ENCODE data around the gene SNAI3.

The SNAI3 gene

DNA sequence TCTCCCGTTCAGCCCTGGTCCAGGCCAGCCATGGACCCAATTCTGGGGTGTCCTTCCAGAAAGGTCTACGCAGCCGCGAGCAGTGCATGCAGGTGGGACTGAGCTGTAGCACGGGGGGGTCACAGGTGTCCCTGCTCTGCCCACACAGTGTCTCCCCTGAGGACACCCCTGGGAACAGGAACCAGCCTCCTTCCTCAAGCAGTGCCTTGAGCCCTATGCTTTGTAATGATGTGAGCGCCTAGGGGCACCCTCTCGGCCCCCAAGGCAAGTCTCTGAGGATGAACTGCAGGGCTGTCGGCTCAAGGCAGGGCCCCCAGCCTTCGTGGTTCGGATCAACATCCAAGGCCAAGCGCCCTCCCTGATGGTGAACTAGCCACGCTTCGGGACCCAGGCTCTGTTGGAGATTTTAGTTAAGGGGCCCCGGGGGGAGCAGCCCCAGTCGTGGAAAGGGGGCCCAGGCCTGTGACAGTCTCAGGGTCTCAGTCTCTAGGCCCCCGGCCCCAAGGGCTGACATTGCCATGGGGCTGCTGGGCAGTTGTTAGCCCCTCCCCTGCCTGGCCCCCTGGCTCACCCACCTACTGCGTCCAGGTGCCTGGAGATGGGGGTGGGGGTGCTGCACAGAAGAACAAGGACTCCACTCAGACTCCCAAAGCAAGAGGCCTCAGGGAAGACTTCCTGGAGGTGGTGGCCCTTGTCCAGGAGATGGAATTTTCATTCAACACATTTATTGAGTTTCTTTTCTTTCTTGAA lies 45.6 kb downstream of the SNAI3 start:
- no peaks in the 10 kb centered on the region for H3K4me1 ChIP-seq (ENCODE audit: control insufficient read depth in 1 of 2, insufficient read depth in 2 of 2, low read length in 2 of 2)
- H3K27ac ChIP-seq (ENCODE audit: low read length) = no peak overlapping the region
- H3K36me3 ChIP-seq (ENCODE audit: control insufficient read depth in 1 of 2, insufficient read depth in 2 of 2, low read length in 2 of 2) = peaks cover 0 to 9% of the 10 kb centered on the region in 2 donors
- no peaks in the 10 kb centered on the region for H3K9me3 ChIP-seq (ENCODE audit: control insufficient read depth in 1 of 2, low read length in 2 of 2)
- peaks cover 26% of the 10 kb centered on the region for H3K27me3 ChIP-seq (ENCODE audit: low read depth, low read length)
- H3K4me3 ChIP-seq (ENCODE audit: low read depth in 1 of 2, low read length in 2 of 2) = no peak overlapping the region

DNA sequence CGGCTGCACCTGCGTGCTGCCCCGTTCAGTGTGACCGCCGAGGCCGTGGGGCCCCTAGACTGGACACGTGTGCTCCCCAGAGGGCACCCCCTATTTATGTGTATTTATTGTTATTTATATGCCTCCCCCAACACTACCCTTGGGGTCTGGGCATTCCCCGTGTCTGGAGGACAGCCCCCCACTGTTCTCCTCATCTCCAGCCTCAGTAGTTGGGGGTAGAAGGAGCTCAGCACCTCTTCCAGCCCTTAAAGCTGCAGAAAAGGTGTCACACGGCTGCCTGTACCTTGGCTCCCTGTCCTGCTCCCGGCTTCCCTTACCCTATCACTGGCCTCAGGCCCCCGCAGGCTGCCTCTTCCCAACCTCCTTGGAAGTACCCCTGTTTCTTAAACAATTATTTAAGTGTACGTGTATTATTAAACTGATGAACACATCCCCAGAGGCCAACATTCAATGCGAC lies 46.2 kb downstream of the SNAI3 start:
- peaks cover 0 to 6% of the 10 kb centered on the region in 2 donors for H3K36me3 ChIP-seq (ENCODE audit: control insufficient read depth in 1 of 2, insufficient read depth in 2 of 2, low read length in 2 of 2)
- H3K9me3 ChIP-seq (ENCODE audit: control insufficient read depth in 1 of 2, low read length in 2 of 2) = no peaks in the 10 kb centered on the region
- peaks cover 0 to 2% of the 10 kb centered on the region in 2 donors for H3K4me1 ChIP-seq (ENCODE audit: control insufficient read depth in 1 of 2, insufficient read depth in 2 of 2, low read length in 2 of 2)
- no peak overlapping the region for H3K27ac ChIP-seq (ENCODE audit: low read length)
- no peak overlapping the region for H3K4me3 ChIP-seq (ENCODE audit: low read depth in 1 of 2, low read length in 2 of 2)
- H3K27me3 ChIP-seq (ENCODE audit: low read depth, low read length) = peaks cover 26% of the 10 kb centered on the region

DNA sequence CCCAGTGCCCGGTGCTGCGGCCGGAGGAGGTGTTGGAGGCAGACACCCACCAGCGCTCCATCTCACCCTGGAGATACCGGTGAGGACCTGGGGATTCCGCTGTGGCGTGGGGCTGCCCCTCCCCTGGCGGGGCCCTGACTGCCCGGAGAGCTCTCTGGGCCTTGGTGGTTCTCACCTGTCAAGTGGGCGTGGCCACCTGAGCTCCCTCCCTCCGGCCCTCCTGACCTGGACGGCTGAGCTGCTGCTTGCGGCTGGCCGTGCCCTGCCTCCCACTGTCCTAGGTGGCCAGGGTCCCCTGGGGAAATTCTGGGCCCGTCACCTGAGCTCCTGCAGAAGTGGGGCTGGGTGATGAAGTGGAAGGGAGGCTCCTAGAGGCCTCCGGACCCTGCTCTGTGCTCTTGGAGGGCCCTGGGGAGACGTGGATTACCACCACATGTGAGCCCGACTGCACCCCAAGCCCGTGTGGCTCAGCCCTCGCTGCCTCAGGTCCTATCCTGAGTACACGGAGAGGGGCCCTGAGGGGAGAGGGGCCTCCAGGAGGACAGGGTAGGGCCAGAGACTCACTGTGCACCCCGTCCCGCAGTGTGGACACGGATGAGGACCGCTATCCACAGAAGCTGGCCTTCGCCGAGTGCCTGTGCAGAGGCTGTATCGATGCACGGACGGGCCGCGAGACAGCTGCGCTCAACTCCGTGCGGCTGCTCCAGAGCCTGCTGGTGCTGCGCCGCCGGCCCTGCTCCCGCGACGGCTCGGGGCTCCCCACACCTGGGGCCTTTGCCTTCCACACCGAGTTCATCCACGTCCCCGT lies 46.9 kb downstream of the SNAI3 start:
- no peaks in the 10 kb centered on the region for H3K9me3 ChIP-seq (ENCODE audit: control insufficient read depth in 1 of 2, low read length in 2 of 2)
- peaks cover 26% of the 10 kb centered on the region for H3K27me3 ChIP-seq (ENCODE audit: low read depth, low read length)
- no peak overlapping the region for H3K4me3 ChIP-seq (ENCODE audit: low read depth in 1 of 2, low read length in 2 of 2)
- peaks cover 0 to 6% of the 10 kb centered on the region in 2 donors for H3K36me3 ChIP-seq (ENCODE audit: control insufficient read depth in 1 of 2, insufficient read depth in 2 of 2, low read length in 2 of 2)
- H3K4me1 ChIP-seq (ENCODE audit: control insufficient read depth in 1 of 2, insufficient read depth in 2 of 2, low read length in 2 of 2) = peaks cover 0 to 8% of the 10 kb centered on the region in 2 donors
- H3K27ac ChIP-seq (ENCODE audit: low read length) = no peak overlapping the region

DNA sequence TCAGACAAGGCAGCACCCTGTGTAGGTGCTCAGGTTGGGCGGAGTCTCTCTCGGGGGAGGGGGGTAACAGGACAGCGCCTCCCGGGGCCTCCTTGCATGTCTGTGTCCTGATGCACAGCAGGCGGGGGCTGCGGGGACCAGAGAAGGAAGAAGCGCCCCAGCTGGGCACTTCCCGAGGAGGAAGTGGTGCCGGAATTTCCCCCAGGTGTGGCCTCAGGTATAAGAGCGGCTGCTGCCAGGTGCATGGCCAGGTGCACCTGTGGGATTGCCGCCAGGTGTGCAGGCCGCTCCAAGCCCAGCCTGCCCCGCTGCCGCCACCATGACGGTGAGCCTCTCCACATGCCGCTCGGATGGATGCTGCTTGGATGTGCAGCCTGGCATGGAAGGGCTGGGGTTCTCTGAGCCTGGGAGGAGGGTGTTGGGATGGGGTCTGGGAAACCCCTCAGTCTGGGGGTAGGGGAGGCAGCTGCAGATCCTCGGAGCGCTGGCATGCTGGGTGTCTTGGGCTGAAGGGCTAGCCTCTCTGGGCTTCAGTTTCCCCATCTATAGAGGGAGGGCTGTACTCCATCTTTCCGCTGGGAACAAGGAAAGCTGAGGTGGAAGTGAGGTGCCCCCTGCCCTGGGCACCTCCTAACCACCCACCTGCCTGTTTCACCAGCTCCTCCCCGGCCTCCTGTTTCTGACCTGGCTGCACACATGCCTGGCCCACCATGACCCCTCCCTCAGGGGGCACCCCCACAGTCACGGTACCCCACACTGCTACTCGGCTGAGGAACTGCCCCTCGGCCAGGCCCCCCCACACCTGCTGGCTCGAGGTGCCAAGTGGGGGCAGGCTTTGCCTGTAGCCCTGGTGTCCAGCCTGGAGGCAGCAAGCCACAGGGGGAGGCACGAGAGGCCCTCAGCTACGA lies 47.7 kb downstream of the SNAI3 start, which contains the start of gene IL17C:
Gene IL17C (plus strand): TSS at position 250 of the 908 bp plus-strand sequence. CDS start 70 bp downstream, at position 320.
- peaks cover 0 to 6% of the 10 kb centered on the region in 2 donors for H3K36me3 ChIP-seq (ENCODE audit: control insufficient read depth in 1 of 2, insufficient read depth in 2 of 2, low read length in 2 of 2)
- no peak within 1 kb of the TSS for H3K27ac ChIP-seq (ENCODE audit: low read length)
- peaks cover 0 to 16% of the 10 kb centered on the region in 2 donors for H3K4me1 ChIP-seq (ENCODE audit: control insufficient read depth in 1 of 2, insufficient read depth in 2 of 2, low read length in 2 of 2)
- no peaks in the 10 kb centered on the region for H3K9me3 ChIP-seq (ENCODE audit: control insufficient read depth in 1 of 2, low read length in 2 of 2)
- H3K4me3 ChIP-seq (ENCODE audit: low read depth in 1 of 2, low read length in 2 of 2) = no peak within 1 kb of the TSS
- peaks cover 26% of the 10 kb centered on the region for H3K27me3 ChIP-seq (ENCODE audit: low read depth, low read length)

DNA sequence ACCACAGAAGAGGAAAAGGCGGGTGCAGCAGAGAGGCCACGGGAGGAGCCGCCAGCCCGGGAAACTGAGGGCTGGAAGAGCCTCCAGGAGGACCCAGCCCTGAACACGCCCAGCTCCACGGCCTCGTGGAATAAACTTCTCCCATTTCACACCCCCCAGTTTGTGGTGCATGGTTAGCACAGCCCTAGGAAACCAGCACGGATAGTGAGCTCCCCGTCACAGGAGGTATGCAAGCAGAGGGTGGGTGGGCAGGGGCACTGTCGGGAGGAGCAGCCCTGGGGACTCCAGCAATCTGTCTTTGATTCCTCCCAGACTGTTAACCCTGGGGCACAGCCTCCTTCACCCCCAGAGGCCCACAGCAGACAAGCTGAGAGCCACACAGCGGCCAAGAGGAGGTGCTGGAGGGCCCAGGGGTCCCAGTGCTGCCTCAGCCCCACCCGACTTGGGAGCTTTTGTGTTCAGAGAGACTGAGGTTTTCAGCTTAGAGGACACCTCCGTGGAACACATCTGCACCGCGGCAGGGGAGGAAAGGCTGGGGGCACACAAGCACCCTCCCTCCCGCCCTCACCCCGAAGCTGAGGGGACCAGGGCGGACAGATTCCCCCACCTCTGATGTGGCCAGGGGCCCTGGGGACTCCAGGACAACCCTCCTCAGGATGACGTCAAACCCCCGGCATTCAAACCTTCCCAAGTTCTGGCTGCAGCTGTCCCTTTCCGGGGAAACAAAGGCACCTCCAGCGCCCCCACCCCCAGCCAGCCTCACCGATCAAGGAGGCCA lies 49.6 kb downstream of the SNAI3 start:
- Histone ChIP-seq H3K4me3 (ENCODE audit: low read depth in 1 of 2, low read length in 2 of 2) (no peak overlapping the region), H3K36me3 (ENCODE audit: control insufficient read depth in 1 of 2, insufficient read depth in 2 of 2, low read length in 2 of 2) (peaks cover 0 to 15% of the 10 kb centered on the region in 2 donors), H3K27me3 (ENCODE audit: low read depth, low read length) (peaks cover 26% of the 10 kb centered on the region), H3K9me3 (ENCODE audit: control insufficient read depth in 1 of 2, low read length in 2 of 2) (no peaks in the 10 kb centered on the region), H3K4me1 (ENCODE audit: control insufficient read depth in 1 of 2, insufficient read depth in 2 of 2, low read length in 2 of 2) (peaks cover 0 to 16% of the 10 kb centered on the region in 2 donors), H3K27ac (ENCODE audit: low read length) (no peak overlapping the region)

DNA sequence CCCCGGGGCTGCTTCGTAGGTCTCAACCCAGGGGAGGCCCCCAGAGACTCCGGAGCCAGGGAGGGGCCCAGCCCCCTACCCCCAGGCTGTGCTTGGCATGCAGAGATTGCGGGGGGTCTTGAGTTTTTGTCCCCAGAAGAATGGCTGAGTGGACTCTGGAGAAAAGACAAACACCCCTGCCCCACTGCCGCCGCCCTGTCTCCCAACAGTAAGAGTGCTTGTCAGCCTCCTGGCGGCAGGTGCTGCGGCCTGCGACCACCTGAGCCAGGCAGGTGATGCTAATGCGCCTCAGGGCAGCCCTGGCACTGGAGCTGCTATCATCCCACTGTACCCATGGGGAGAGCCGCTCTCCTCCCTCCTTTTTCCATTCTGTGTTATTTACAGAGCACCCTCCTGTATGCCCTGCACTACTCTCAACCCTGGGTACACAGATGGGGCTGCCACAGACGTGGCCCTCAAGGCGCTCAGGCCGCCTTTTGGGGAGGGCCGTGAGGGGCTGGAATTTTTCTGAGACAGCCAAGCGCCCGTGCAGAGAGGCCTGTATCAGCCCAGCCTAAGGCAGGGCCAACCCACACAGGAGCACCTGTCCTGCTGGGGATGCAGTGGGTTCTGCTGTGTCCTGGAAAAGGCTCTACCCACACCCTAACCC lies 50.5 kb downstream of the SNAI3 start:
- Histone ChIP-seq H3K27ac (ENCODE audit: low read length) (no peak overlapping the region), H3K27me3 (ENCODE audit: low read depth, low read length) (peaks cover 25% of the 10 kb centered on the region), H3K4me1 (ENCODE audit: control insufficient read depth in 1 of 2, insufficient read depth in 2 of 2, low read length in 2 of 2) (peaks cover 0 to 16% of the 10 kb centered on the region in 2 donors), H3K4me3 (ENCODE audit: low read depth in 1 of 2, low read length in 2 of 2) (no peak overlapping the region), H3K36me3 (ENCODE audit: control insufficient read depth in 1 of 2, insufficient read depth in 2 of 2, low read length in 2 of 2) (peaks cover 0 to 22% of the 10 kb centered on the region in 2 donors), H3K9me3 (ENCODE audit: control insufficient read depth in 1 of 2, low read length in 2 of 2) (no peaks in the 10 kb centered on the region)

DNA sequence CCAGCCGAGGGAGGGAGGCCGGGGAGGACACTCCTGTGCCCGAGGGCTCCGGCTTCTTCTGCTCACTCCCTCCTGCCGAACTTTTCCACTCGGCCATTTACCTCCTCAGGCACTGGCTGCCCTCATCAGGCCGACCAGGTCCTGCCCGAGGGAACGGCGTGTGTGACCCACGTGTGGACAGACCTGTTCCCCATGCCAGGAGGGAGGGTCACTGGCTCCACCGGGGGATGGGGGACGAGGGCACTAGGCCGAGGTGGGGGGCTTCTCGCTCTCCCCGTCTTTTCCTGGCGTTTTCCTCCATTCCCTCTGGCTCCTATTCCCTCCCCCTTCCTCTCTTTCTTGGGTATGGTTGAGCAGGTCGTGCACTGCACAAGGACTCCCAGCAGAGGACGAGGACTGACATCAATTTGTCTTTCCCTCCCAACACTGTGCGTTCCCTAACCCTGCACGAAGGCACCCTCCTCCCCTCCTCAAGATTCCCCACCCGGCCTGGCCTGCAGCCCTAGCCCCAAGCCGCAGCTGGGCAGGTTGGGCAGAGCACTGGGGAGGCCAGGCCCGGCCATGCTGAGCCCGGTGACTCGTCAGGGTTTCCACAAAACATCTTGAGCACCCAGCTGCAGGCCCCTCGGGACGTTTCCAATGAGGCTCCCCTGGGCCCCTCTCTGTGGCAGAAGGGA lies 51.2 kb downstream of the SNAI3 start:
- peaks cover 18% of the 10 kb centered on the region for H3K27me3 ChIP-seq (ENCODE audit: low read depth, low read length)
- no peak overlapping the region for H3K27ac ChIP-seq (ENCODE audit: low read length)
- H3K9me3 ChIP-seq (ENCODE audit: control insufficient read depth in 1 of 2, low read length in 2 of 2) = no peaks in the 10 kb centered on the region
- H3K4me1 ChIP-seq (ENCODE audit: control insufficient read depth in 1 of 2, insufficient read depth in 2 of 2, low read length in 2 of 2) = peaks cover 0 to 16% of the 10 kb centered on the region in 2 donors
- peaks cover 0 to 29% of the 10 kb centered on the region in 2 donors for H3K36me3 ChIP-seq (ENCODE audit: control insufficient read depth in 1 of 2, insufficient read depth in 2 of 2, low read length in 2 of 2)
- H3K4me3 ChIP-seq (ENCODE audit: low read depth in 1 of 2, low read length in 2 of 2) = peak overlapping the region in 1 of 2 donors; percentile 52

DNA sequence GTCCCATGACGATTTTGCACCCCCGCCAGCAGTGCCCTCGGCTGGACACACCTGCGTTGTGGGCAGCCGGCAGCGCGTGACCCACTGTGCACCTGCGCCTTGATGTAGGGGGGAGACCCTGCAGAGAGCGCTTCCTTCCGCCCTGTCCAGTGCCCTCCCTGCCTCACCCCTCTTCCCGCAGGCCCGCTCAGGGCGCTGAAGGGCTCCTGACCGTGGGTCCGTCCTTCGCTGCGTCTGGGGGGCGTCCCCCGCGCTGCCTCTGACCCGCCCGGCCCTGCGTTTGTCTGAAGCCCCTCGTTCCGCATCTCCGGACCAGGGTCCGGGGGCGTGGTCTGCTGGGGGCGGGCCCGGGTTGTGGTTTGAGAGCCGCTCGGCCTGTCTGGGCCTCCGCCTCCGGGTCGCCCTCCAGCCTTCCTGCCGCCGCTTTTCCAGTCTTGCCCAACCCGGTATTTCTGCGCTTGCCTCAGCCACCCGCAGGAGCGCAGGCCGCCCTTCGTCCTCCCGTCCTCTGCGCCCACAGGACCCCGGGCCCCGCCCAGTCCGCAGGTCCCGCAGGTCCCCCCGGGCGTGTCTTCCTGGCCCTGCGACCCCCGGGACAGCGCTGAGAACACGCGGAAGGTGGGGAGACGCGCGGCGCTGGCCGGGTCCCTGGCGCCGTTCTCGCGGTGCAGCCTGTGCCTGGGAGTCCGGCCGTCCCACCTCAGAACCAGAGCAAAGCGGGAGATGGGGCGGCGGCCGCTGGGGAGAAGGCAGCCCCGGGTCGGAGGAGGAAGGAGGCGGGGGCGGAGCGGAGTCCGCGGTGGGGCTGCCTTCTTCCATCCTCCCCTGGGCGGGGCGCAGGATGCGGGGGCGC lies 51.9 kb downstream of the SNAI3 start:
- peaks cover 0 to 16% of the 10 kb centered on the region in 2 donors for H3K4me1 ChIP-seq (ENCODE audit: control insufficient read depth in 1 of 2, insufficient read depth in 2 of 2, low read length in 2 of 2)
- peaks cover 10% of the 10 kb centered on the region for H3K27me3 ChIP-seq (ENCODE audit: low read depth, low read length)
- peaks cover 0 to 36% of the 10 kb centered on the region in 2 donors for H3K36me3 ChIP-seq (ENCODE audit: control insufficient read depth in 1 of 2, insufficient read depth in 2 of 2, low read length in 2 of 2)
- peak overlapping the region; percentile 7 to 52 for H3K4me3 ChIP-seq (ENCODE audit: low read depth in 1 of 2, low read length in 2 of 2)
- no peak overlapping the region for H3K27ac ChIP-seq (ENCODE audit: low read length)
- no peaks in the 10 kb centered on the region for H3K9me3 ChIP-seq (ENCODE audit: control insufficient read depth in 1 of 2, low read length in 2 of 2)

DNA sequence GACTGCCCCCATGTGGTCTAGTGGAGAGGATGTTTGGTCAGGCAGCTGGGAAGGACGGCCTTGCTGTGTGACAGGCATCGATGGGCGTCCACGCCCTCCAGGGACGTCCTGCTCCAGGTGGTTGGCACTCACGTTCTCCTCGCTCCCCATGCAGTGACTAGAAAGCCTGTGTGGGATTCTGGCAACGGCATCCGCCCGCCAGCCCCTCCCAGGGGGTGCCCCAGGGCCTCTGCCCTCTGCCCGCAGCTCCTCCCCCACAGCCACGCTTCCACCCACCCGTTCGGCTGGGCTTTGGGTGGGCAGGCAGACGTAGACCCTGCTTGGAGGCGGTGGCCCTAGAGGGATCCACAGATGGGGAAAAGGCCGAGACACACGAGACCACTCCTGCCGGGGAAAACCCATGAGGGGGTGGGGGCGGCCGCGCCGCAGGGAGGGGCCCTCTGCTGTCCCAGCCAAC lies 52.6 kb downstream of the SNAI3 start:
- Histone ChIP-seq H3K4me1 (ENCODE audit: control insufficient read depth in 1 of 2, insufficient read depth in 2 of 2, low read length in 2 of 2) (peaks cover 0 to 16% of the 10 kb centered on the region in 2 donors), H3K27ac (ENCODE audit: low read length) (no peak overlapping the region), H3K36me3 (ENCODE audit: control insufficient read depth in 1 of 2, insufficient read depth in 2 of 2, low read length in 2 of 2) (peaks cover 0 to 38% of the 10 kb centered on the region in 2 donors), H3K9me3 (ENCODE audit: control insufficient read depth in 1 of 2, low read length in 2 of 2) (no peaks in the 10 kb centered on the region), H3K4me3 (ENCODE audit: low read depth in 1 of 2, low read length in 2 of 2) (peak overlapping the region in 1 of 2 donors; percentile 52), H3K27me3 (ENCODE audit: low read depth, low read length) (peaks cover 4% of the 10 kb centered on the region)
